Astrocyte (in vitro differentiated cells and primary cell): Measurements from ENCODE around the gene MRGPRF. TPM values are rescaled to one million over a fixed set of nuclear protein-coding genes. Genes with fewer than 3 reads are reported as not detected.

ENCODE experiments used
- DNase-seq: peaks from one replicate; pipeline ENCODE4 v3.0.0-alpha.2; 2010; ENCODE audit warnings: low read depth
- FAIRE-seq: peaks from 2 replicates; lab custom pipeline; 2011; peaks lifted over from hg19 to GRCh38; lab: Jason Lieb, UNC
- H2AFZ ChIP-seq: 2 replicates; pipeline ENCODE4 v1.6.0; 2012; ENCODE audit warnings: low read depth, low read length, inconsistent platforms
- H3K27ac ChIP-seq: 2 replicates; pipeline ENCODE4 v1.5.1; 2011; ENCODE audit warnings: low read depth, low read length, inconsistent platforms
- H3K27me3 ChIP-seq: 2 replicates; pipeline ENCODE4 v1.6.0; 2011; ENCODE audit warnings: low read length, inconsistent platforms; ENCODE audit not compliant: insufficient read depth
- H3K36me3 ChIP-seq: 2 replicates; pipeline ENCODE4 v1.5.1; 2011; ENCODE audit warnings: low read length, inconsistent platforms; ENCODE audit not compliant: insufficient read depth
- H3K4me1 ChIP-seq: 2 replicates; pipeline ENCODE4 v1.5.1; 2011; ENCODE audit warnings: low read length, inconsistent platforms; ENCODE audit not compliant: insufficient read depth
- H3K4me2 ChIP-seq: 2 replicates; pipeline ENCODE4 v1.6.0; 2012; ENCODE audit warnings: low read length, inconsistent platforms
- H3K4me3 ChIP-seq: 2 replicates; pipeline ENCODE4 v1.5.1; 2011; ENCODE audit warnings: low read depth, mild to moderate bottlenecking, low read length, inconsistent platforms; ENCODE audit not compliant: insufficient read depth
- H3K79me2 ChIP-seq: 2 replicates; pipeline ENCODE4 v1.6.0; 2012; ENCODE audit warnings: mild to moderate bottlenecking, low read length, inconsistent platforms; ENCODE audit not compliant: insufficient read depth
- H3K9ac ChIP-seq: 2 replicates; pipeline ENCODE4 v1.6.0; 2012; ENCODE audit warnings: mild to moderate bottlenecking, low read length, inconsistent platforms
- H3K9me3 ChIP-seq: 2 replicates; pipeline ENCODE4 v1.5.1; 2012; ENCODE audit warnings: low read depth, mild to moderate bottlenecking, low read length, inconsistent platforms; ENCODE audit not compliant: insufficient read depth
- H4K20me1 ChIP-seq: 2 replicates; pipeline ENCODE4 v1.6.0; 2012; ENCODE audit warnings: low read length, inconsistent platforms; ENCODE audit not compliant: insufficient read depth
- H3K27ac Mint-ChIP-seq: one replicate; pipeline ENCODE4 v1.8.0; 2021; ENCODE audit warnings: mild to moderate bottlenecking, mixed read lengths; ENCODE audit not compliant: unreplicated experiment
- H3K27me3 Mint-ChIP-seq: one replicate; pipeline ENCODE4 v1.8.0; 2021; ENCODE audit warnings: low read depth, mixed read lengths; ENCODE audit not compliant: unreplicated experiment
- H3K36me3 Mint-ChIP-seq: one replicate; pipeline ENCODE4 v1.8.0; 2021; ENCODE audit warnings: low read depth, mixed read lengths; ENCODE audit not compliant: unreplicated experiment
- H3K4me1 Mint-ChIP-seq: one replicate; pipeline ENCODE4 v1.8.0; 2021; ENCODE audit warnings: low read depth, mixed read lengths; ENCODE audit not compliant: unreplicated experiment
- H3K4me3 Mint-ChIP-seq: one replicate; pipeline ENCODE4 v1.8.0; 2021; ENCODE audit warnings: mild to moderate bottlenecking, moderate library complexity, mixed read lengths; ENCODE audit not compliant: unreplicated experiment
- H3K9me3 Mint-ChIP-seq: one replicate; pipeline ENCODE4 v1.8.0; 2021; ENCODE audit warnings: mild to moderate bottlenecking, mixed read lengths; ENCODE audit not compliant: unreplicated experiment
- CTCF ChIP-seq: IDR thresholded peaks from 2 replicates; pipeline ENCODE4 v1.5.1; 2011; ENCODE audit warnings: low read depth, mild to moderate bottlenecking, inconsistent platforms, low read length, moderate library complexity; ENCODE audit not compliant: insufficient read depth
- EZH2 ChIP-seq: IDR thresholded peaks from 2 replicates; pipeline ENCODE4 v1.6.1; 2012; ENCODE audit warnings: mild to moderate bottlenecking, low read length, inconsistent platforms; ENCODE audit not compliant: insufficient read depth
- total RNA-seq: library from RNA; stranded (reverse); gene quantifications from 2 replicates; pipeline ENCODE4 v1.2.1, GENCODE V29; 2021

MRGPRF gene
- total RNA-seq, 1 donor from 2014 or later, result 4.1 TPM

- Histone ChIP-seq H3K27ac (no peak overlapping the region), H3K9ac (no peak overlapping the region), H3K4me3 (no peak overlapping the region), H2AFZ (no peak overlapping the region), H3K4me1 (peaks cover 38% of the 10 kb centered on the region), H3K79me2 (no peaks in the 10 kb centered on the region), H3K36me3 (no peaks in the 10 kb centered on the region), H3K9me3 (no peaks in the 10 kb centered on the region), H3K27me3 (no peaks in the 10 kb centered on the region), H3K4me2 (no peak overlapping the region), H4K20me1 (no peaks in the 10 kb centered on the region)
- DNase-seq, result no peak
- no peak overlapping the region for H3K4me3 Mint-ChIP-seq
- peaks cover 22% of the 10 kb centered on the region for H3K4me1 Mint-ChIP-seq
- no peaks in the 10 kb centered on the region for H3K36me3 Mint-ChIP-seq
- FAIRE-seq, result no peak
- H3K27me3 Mint-ChIP-seq, result peaks cover 8% of the 10 kb centered on the region
- H3K27ac Mint-ChIP-seq, result no peak overlapping the region
- peaks cover 2% of the 10 kb centered on the region for H3K9me3 Mint-ChIP-seq
- TF ChIP-seq CTCF (no peak), EZH2 (no peak)
Measured at GRCh38 chr11:69006816-69007215, 6.2 kb downstream of the MRGPRF start.

- no peaks in the 10 kb centered on the region for H4K20me1 ChIP-seq
- H3K4me2 ChIP-seq, result no peak overlapping the region
- DNase-seq (no peak), FAIRE-seq (no peak)
- Mint-ChIP-seq H3K27ac (no peak overlapping the region), H3K27me3 (peaks cover 10% of the 10 kb centered on the region), H3K4me1 (peaks cover 19% of the 10 kb centered on the region), H3K36me3 (no peaks in the 10 kb centered on the region), H3K4me3 (no peak overlapping the region), H3K9me3 (peaks cover 2% of the 10 kb centered on the region)
- H3K27ac ChIP-seq, result no peak overlapping the region
- no peak overlapping the region for H3K9ac ChIP-seq
- H3K9me3 ChIP-seq, result no peaks in the 10 kb centered on the region
- H3K4me1 ChIP-seq, result peaks cover 36% of the 10 kb centered on the region
- TF ChIP-seq EZH2, result no peak
- no peak for TF ChIP-seq CTCF
- no peaks in the 10 kb centered on the region for H3K27me3 ChIP-seq
- no peaks in the 10 kb centered on the region for H3K36me3 ChIP-seq
- no peak overlapping the region for H2AFZ ChIP-seq
- H3K4me3 ChIP-seq, result no peak overlapping the region
- H3K79me2 ChIP-seq, result no peaks in the 10 kb centered on the region
Measured at GRCh38 chr11:69005631-69006368, 7.2 kb downstream of the MRGPRF start.

- H3K4me1 Mint-ChIP-seq, result peaks cover 19% of the 10 kb centered on the region
- Histone ChIP-seq H3K27ac (no peak overlapping the region), H3K27me3 (no peaks in the 10 kb centered on the region), H4K20me1 (no peaks in the 10 kb centered on the region), H3K9me3 (no peaks in the 10 kb centered on the region), H3K4me1 (peaks cover 36% of the 10 kb centered on the region), H3K79me2 (no peaks in the 10 kb centered on the region), H3K4me3 (no peak overlapping the region), H3K4me2 (no peak overlapping the region), H3K9ac (no peak overlapping the region), H3K36me3 (no peaks in the 10 kb centered on the region), H2AFZ (no peak overlapping the region)
- no peak overlapping the region for H3K4me3 Mint-ChIP-seq
- FAIRE-seq (no peak), DNase-seq (no peak)
- H3K36me3 Mint-ChIP-seq, result no peaks in the 10 kb centered on the region
- no peak overlapping the region for H3K27ac Mint-ChIP-seq
- peaks cover 10% of the 10 kb centered on the region for H3K27me3 Mint-ChIP-seq
- H3K9me3 Mint-ChIP-seq, result peaks cover 2% of the 10 kb centered on the region
- TF ChIP-seq CTCF, result no peak
- no peak for TF ChIP-seq EZH2
Measured at GRCh38 chr11:69005183-69005630, 7.8 kb downstream of the MRGPRF start.
